Activated T-cell treated with anti-CD3 and anti-CD28 coated beads, Interleukin-2, amount 50 U/mL, for 72 hours (primary cell): ENCODE results near the gene LYZL4. TPM values are rescaled to one million over a fixed set of nuclear protein-coding genes. Genes with fewer than 3 reads are reported as not detected.
A peak's percentile ranks its signal among the peaks of the same experiment; 100 is the strongest.

ENCODE experiments used
- ATAC-seq, 2 donors: fragments of 150-1000 bp; cut with Tn5 transposase; replicated peaks in 1 of 2; 2 replicates each; pipeline ENCODE4 v1.10.0; 2021; ENCODE audit warnings: moderate library complexity in 2 of 2, mild to moderate bottlenecking in 1 of 2
- DNase-seq, 2 donors: peaks; one replicate each; pipeline ENCODE4 v3.0.0; 2021 to 2022; ENCODE audit warnings: mixed read lengths in 1 of 2
- H3K27ac Mint-ChIP-seq: one replicate; pipeline ENCODE4 v1.8.0; 2022; ENCODE audit warnings: mild to moderate bottlenecking, moderate library complexity, mixed read lengths
- H3K27me3 Mint-ChIP-seq: one replicate; pipeline ENCODE4 v1.8.0; 2022; ENCODE audit warnings: low read depth, mixed read lengths
- H3K36me3 Mint-ChIP-seq, 2 donors: one replicate each; pipeline ENCODE4 v1.8.0; 2022; ENCODE audit warnings: mixed read lengths in 2 of 2, mild to moderate bottlenecking in 1 of 2; ENCODE audit not compliant: insufficient read depth in 2 of 2
- H3K4me1 Mint-ChIP-seq: one replicate; pipeline ENCODE4 v1.8.0; 2022; ENCODE audit warnings: low read depth, mixed read lengths
- H3K4me3 Mint-ChIP-seq, 2 donors: one replicate each; pipeline ENCODE4 v1.8.0; 2022; ENCODE audit warnings: mild to moderate bottlenecking in 2 of 2, mixed read lengths in 2 of 2, moderate library complexity in 2 of 2
- H3K9me3 Mint-ChIP-seq, 2 donors: one replicate each; pipeline ENCODE4 v1.8.0; 2022; ENCODE audit warnings: mixed read lengths in 2 of 2
- total RNA-seq, 2 donors: library from RNA; stranded (reverse); gene quantifications; one replicate each; pipeline ENCODE4 v1.2.3, GENCODE V29; 2022

The LYZL4 gene
- total RNA-seq, 2 donors from 2014 or later, result not detected

GRCh38 chr3:42349765-42350594, 60.4 kb downstream of the LYZL4 start:
- Mint-ChIP-seq H3K27ac (no peak overlapping the region), H3K36me3 (peaks cover 0 to 1% of the 10 kb centered on the region in 2 donors), H3K9me3 (no peaks in the 10 kb centered on the region), H3K27me3 (no peaks in the 10 kb centered on the region), H3K4me1 (peaks cover 18% of the 10 kb centered on the region), H3K4me3 (no peak overlapping the region)
- DNase-seq, result no peak
- no peak for ATAC-seq

GRCh38 chr3:42347928-42348327, 62.5 kb downstream of the LYZL4 start:
- peak in 1 of 2 donors; percentile 46 for ATAC-seq
- Mint-ChIP-seq H3K36me3 (peaks cover 0 to 1% of the 10 kb centered on the region in 2 donors), H3K9me3 (peaks cover 0 to 3% of the 10 kb centered on the region in 2 donors), H3K4me1 (peaks cover 18% of the 10 kb centered on the region), H3K27ac (no peak overlapping the region), H3K4me3 (no peak overlapping the region), H3K27me3 (no peaks in the 10 kb centered on the region)
- DNase-seq, result peak in 1 of 2 donors; percentile 19

Other genes with a start within 250 kb of the LYZL4 start
- gene CCK, start 144.4 kb downstream of the LYZL4 start, total RNA-seq, result not detected
- gene VIPR1, start 92.0 kb upstream of the LYZL4 start, total RNA-seq, result 1 to 10 TPM; 5.6 to 6.6 TPM
- gene SEC22C, start 171.4 kb upstream of the LYZL4 start, total RNA-seq, result 10 to 100 TPM; 60.6 to 66.4 TPM
- gene SS18L2, start 180.2 kb upstream of the LYZL4 start, total RNA-seq, result 10 to 100 TPM; 58.1 to 72.2 TPM
- gene NKTR, start 190.1 kb upstream of the LYZL4 start, total RNA-seq, result 100 to 1,000 TPM; 109 to 111 TPM
- gene ZBTB47, start 243.1 kb upstream of the LYZL4 start, total RNA-seq, result under 1 TPM; 0.55 to 0.69 TPM